Caco-2 (cell line): Measurements from ENCODE around the gene TTN. TPM values are rescaled to one million over a fixed set of nuclear protein-coding genes. Genes with fewer than 3 reads are reported as not detected.

Source experiments
- BruUV-seq: library from RNA; stranded (reverse); fragments of 400-500 nt; replicated peaks from 2 replicates; lab custom pipeline; 2021; lab: Mats Ljungman, UMichigan
- CTCF ChIA-PET: fragments of 300-600 bp; sonication (Branson Sonifier 250); formaldehyde crosslinking; loops from one replicate; lab custom pipeline; 2022; ENCODE audit warnings: antibody characterized with exemption; lab: Charles Lee
- POLR2A ChIA-PET: fragments of 300-600 bp; sonication (Branson Sonifier 250); formaldehyde crosslinking; loops from one replicate; lab custom pipeline; 2022; ENCODE audit warnings: antibody characterized with exemption; lab: Charles Lee
- DNase-seq, 2 experiments: peaks; one replicate each; pipeline versions ENCODE4 v3.0.0 to v3.0.0-alpha.2; 2020 to 2022
- H3K27me3 ChIP-seq: replicated peaks from 2 replicates; pipeline ENCODE4 v1.6.0; 2011; ENCODE audit warnings: low read length; ENCODE audit not compliant: control insufficient read depth, insufficient read depth
- H3K36me3 ChIP-seq: 2 replicates; pipeline ENCODE4 v1.5.1; 2011; ENCODE audit warnings: low read length; ENCODE audit not compliant: control insufficient read depth, insufficient read depth
- H3K4me1 ChIP-seq: fragments of 250-450 bp; sonication (Bioruptor Pico); 2 replicates; pipeline ENCODE4 v1.5.1; 2020; ENCODE audit warnings: mild to moderate bottlenecking
- H3K4me3 ChIP-seq: 2 replicates; pipeline ENCODE4 v1.5.1; 2011; ENCODE audit warnings: low read depth, mild to moderate bottlenecking, control low read depth, low read length
- H3K9me3 ChIP-seq: fragments of 250-450 bp; sonication (Bioruptor Pico); 2 replicates; pipeline ENCODE4 v1.5.1; 2020; ENCODE audit warnings: mild to moderate bottlenecking, moderate library complexity
- H3K27ac Mint-ChIP-seq: one replicate; pipeline ENCODE4 v1.8.0; 2022; ENCODE audit warnings: mixed read lengths; ENCODE audit not compliant: unreplicated experiment
- H3K27me3 Mint-ChIP-seq: one replicate; pipeline ENCODE4 v1.8.0; 2022; ENCODE audit warnings: mixed read lengths; ENCODE audit not compliant: insufficient read depth, unreplicated experiment
- H3K36me3 Mint-ChIP-seq: one replicate; pipeline ENCODE4 v1.8.0; 2022; ENCODE audit warnings: mild to moderate bottlenecking, mixed read lengths; ENCODE audit not compliant: insufficient read depth, unreplicated experiment
- H3K4me1 Mint-ChIP-seq: one replicate; pipeline ENCODE4 v1.8.0; 2022; ENCODE audit warnings: low read depth, mixed read lengths; ENCODE audit not compliant: unreplicated experiment
- H3K4me3 Mint-ChIP-seq: one replicate; pipeline ENCODE4 v1.8.0; 2022; ENCODE audit warnings: mild to moderate bottlenecking, moderate library complexity, mixed read lengths; ENCODE audit not compliant: unreplicated experiment
- H3K9me3 Mint-ChIP-seq: one replicate; pipeline ENCODE4 v1.8.0; 2022; ENCODE audit warnings: mixed read lengths; ENCODE audit not compliant: unreplicated experiment
- CTCF ChIP-seq, 2 experiments: fragments of 200-600 bp in 1 of 2; IDR thresholded peaks; 1 replicate in 1 of 2; 2 replicates in 1 of 2; pipeline versions ENCODE4 v1.5.1 to v1.8.0; 2011 to 2022; ENCODE audit warnings: antibody characterized with exemption in 1 of 2, control low read depth in 1 of 2, inconsistent platforms in 1 of 2, low read depth in 1 of 2, low read length in 1 of 2, mild to moderate bottlenecking in 1 of 2, moderate library complexity in 1 of 2; ENCODE audit not compliant: insufficient read depth in 1 of 2, severe bottlenecking in 1 of 2, unreplicated experiment in 1 of 2
- intact Hi-C: fragments of 100-400 bp; cut with micrococcal nuclease; formaldehyde crosslinking; loops from one replicate; pipeline ENCODE4 v1.10.0; 2022; ENCODE audit not compliant: unreplicated experiment
- total RNA-seq: library from RNA; stranded (reverse); gene quantifications from 2 replicates; pipeline ENCODE4 v1.2.3, GENCODE V29; 2022

Gene TTN
- total RNA-seq, 1 experiment from 2014 or later = 9.3 TPM

- H3K4me3 Mint-ChIP-seq = no peak overlapping the region
- H3K36me3 Mint-ChIP-seq = peaks cover 10% of the 10 kb centered on the region
- no peaks in the 10 kb centered on the region for H3K27me3 Mint-ChIP-seq
- H3K4me1 Mint-ChIP-seq = no peaks in the 10 kb centered on the region
- DNase-seq = no peak
- 0 out of 2 replicates have a peak, but pooled peaks cover 2% of the 10 kb centered on the region for H3K36me3 ChIP-seq
- peaks cover 13% of the 10 kb centered on the region for H3K9me3 Mint-ChIP-seq
- ChIA-PET POLR2A (no interaction called here), CTCF (no interaction called here)
- no peak overlapping the region for H3K27ac Mint-ChIP-seq
- BruUV-seq = no TSS peak
- intact Hi-C loops = no loop called here
- no peaks in the 10 kb centered on the region for H3K9me3 ChIP-seq
- H3K4me1 ChIP-seq = no peaks in the 10 kb centered on the region
- no peaks in the 10 kb centered on the region for H3K27me3 ChIP-seq
- TF ChIP-seq CTCF (IDR thresholded peaks at IDR 0.05; ENCODE audit: insufficient read depth in 1 of 2, low read depth in 1 of 2, low read length in 1 of 2, severe bottlenecking in 1 of 2, unreplicated experiment in 1 of 2) = no peak
- H3K4me3 ChIP-seq = no peak overlapping the region
Observed at GRCh38 chr2:178846458-178846802, 39.2 kb upstream of the TTN start.

GRCh38 chr2:178845566-178846457 lies 38.6 kb upstream of the TTN start:
- H3K4me3 Mint-ChIP-seq = no peak overlapping the region
- ChIA-PET POLR2A (no interaction called here), CTCF (no interaction called here)
- Histone ChIP-seq H3K36me3 (0 out of 2 replicates have a peak, but pooled peaks cover 2% of the 10 kb centered on the region), H3K4me1 (no peaks in the 10 kb centered on the region), H3K4me3 (no peak overlapping the region), H3K9me3 (no peaks in the 10 kb centered on the region), H3K27me3 (no peaks in the 10 kb centered on the region)
- peaks cover 10% of the 10 kb centered on the region for H3K36me3 Mint-ChIP-seq
- H3K27me3 Mint-ChIP-seq = no peaks in the 10 kb centered on the region
- H3K9me3 Mint-ChIP-seq = peaks cover 13% of the 10 kb centered on the region
- H3K27ac Mint-ChIP-seq = no peak overlapping the region
- BruUV-seq = no TSS peak
- DNase-seq = no peak
- H3K4me1 Mint-ChIP-seq = no peaks in the 10 kb centered on the region
- intact Hi-C loops = no loop called here
- TF ChIP-seq CTCF (IDR thresholded peaks at IDR 0.05; ENCODE audit: insufficient read depth in 1 of 2, low read depth in 1 of 2, low read length in 1 of 2, severe bottlenecking in 1 of 2, unreplicated experiment in 1 of 2) = no peak

- H3K36me3 Mint-ChIP-seq = peaks cover 10% of the 10 kb centered on the region
- no peak for DNase-seq
- no peaks in the 10 kb centered on the region for H3K9me3 ChIP-seq
- no peaks in the 10 kb centered on the region for H3K27me3 ChIP-seq
- H3K4me3 Mint-ChIP-seq = no peak overlapping the region
- no TSS peak for BruUV-seq
- H3K9me3 Mint-ChIP-seq = peaks cover 13% of the 10 kb centered on the region
- no peaks in the 10 kb centered on the region for H3K4me1 ChIP-seq
- H3K36me3 ChIP-seq = 0 out of 2 replicates have a peak, but pooled peaks cover 2% of the 10 kb centered on the region
- no peaks in the 10 kb centered on the region for H3K4me1 Mint-ChIP-seq
- no peaks in the 10 kb centered on the region for H3K27me3 Mint-ChIP-seq
- H3K27ac Mint-ChIP-seq = no peak overlapping the region
- POLR2A ChIA-PET = no interaction called here
- TF ChIP-seq CTCF (IDR thresholded peaks at IDR 0.05; ENCODE audit: insufficient read depth in 1 of 2, low read depth in 1 of 2, low read length in 1 of 2, severe bottlenecking in 1 of 2, unreplicated experiment in 1 of 2) = no peak
- CTCF ChIA-PET = no interaction called here
- intact Hi-C loops = no loop called here
- H3K4me3 ChIP-seq = no peak overlapping the region
Observed at GRCh38 chr2:178844701-178845100, 37.5 kb upstream of the TTN start.
